GM18505 (cell line): ENCODE data around the gene RBPJL.
"Not testable (repeated sequence)": the region's sequence is repeated elsewhere in the genome, so short reads cannot be mapped to it uniquely, and the experiment has no call there.

Experiments used
- ATAC-seq: cut with Tn5 transposase; IDR thresholded peaks from one replicate; pipeline ENCODE4 v1.9.1; 2021; ENCODE audit not compliant: unreplicated experiment
- POLR2A ChIP-seq: IDR thresholded peaks from 4 replicates; pipeline ENCODE4 v1.6.1; 2011; ENCODE audit warnings: borderline replicate concordance; ENCODE audit not compliant: insufficient read depth, insufficient read length; ENCODE audit errors: extremely low read depth

The RBPJL gene

GRCh38 chr20:45345104-45345936 is 38.7 kb downstream of the RBPJL start:
- no peak for ATAC-seq
- TF ChIP-seq POLR2A: no peak

DNA sequence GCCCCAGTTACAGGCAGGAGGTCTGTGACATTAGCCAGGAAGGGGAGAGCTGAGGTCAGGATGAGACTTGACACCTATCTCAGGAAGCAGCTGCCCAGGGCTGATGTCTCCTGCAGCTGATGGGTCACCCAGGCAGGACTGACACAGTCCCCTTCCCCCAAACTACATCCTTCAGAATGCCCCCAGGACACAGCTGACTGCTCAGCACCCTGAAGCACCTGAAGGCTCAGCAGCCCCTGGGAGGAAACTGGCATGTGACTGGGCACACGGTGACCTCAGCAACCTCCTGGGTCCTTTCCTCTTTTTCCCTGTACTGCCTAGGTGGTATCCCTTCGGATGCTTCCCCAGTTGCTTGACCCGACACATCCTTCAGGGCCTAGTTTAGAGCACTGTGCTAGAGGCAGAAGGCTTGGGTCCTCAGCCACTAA is 39.7 kb downstream of the RBPJL start:
- no peak for ATAC-seq
- no peak for TF ChIP-seq POLR2A

- no peak for TF ChIP-seq POLR2A
- no peak for ATAC-seq
Observed at GRCh38 chr20:45346851-45347250, 40.2 kb downstream of the RBPJL start.

- no peak for ATAC-seq
Observed at GRCh38 chr20:45347297-45347935, 40.8 kb downstream of the RBPJL start.

DNA sequence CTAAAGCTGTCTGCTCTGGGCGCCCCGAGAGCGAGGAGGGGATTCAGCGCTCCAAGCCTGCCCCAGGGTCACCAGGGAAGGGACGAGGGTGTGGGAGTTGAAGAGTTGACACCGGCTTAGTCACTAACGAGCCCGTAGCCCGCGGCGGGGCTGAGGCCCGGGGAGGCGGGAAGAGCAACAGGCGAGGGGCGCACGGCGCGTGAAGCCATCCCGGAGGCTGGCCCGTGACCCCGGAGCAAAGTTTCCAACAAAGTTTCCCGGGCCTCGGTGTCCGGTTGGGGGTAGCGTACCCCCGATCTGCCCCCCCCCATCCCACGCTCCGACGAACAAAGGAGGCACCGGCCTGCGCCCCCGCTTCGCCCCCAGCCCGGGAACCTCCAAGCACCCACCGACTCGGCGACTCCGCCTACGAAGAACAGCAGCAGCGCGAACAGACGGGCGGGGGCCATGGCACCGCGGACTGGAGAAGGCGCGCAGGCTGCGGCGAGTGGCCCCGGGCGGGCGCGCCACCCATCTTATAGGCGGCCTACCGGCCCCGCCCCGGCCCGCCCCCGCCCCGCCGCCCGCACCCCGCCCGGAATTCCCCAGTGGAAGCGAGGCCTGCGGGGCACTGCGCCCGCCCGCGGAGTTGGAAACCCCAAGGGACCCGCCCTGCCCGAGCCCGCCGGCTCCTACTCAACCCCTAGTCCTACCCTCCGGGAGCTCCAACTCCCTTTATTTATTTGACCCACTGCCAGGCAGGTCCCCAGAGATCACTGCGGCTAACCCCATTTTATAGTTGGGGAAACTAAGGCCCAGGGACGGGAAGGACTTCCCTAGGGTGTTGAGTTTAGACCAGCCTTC is 41.5 kb downstream of the RBPJL start, which contains the start of gene SDC4:
Gene SDC4 (minus strand): TSS at position 489 of the 843 bp plus-strand sequence. CDS start 40 bp downstream, at position 449.
- TF ChIP-seq POLR2A: peak; percentile 66
- ATAC-seq: no peak

More at GRCh38 chr20:45347297-45347935, 40.8 kb downstream of the RBPJL start:
- TF ChIP-seq POLR2A: no peak

GRCh38 chr20:45350217-45350616 is 43.6 kb downstream of the RBPJL start:
- no peak for ATAC-seq
- TF ChIP-seq POLR2A: no peak

DNA sequence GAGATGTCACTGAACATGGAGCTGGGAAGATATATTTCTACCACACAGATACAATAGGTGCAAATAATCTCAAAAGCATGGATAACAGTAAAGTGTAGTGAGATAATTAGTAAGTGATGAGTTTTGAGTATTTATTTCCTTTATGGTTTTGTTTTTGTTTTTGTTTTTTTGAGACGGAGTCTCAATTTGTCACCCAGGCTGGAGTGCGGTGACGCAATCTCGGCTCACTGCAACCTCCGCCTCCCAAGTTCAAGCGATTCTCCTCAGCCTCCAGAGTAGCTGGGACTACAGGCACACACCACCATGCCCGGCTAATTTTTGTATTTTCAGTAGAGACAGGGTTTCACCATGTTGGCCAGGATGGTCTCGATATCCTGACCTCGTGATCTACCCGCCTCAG is 44.2 kb downstream of the RBPJL start:
- ATAC-seq: not testable (repeated sequence)

DNA sequence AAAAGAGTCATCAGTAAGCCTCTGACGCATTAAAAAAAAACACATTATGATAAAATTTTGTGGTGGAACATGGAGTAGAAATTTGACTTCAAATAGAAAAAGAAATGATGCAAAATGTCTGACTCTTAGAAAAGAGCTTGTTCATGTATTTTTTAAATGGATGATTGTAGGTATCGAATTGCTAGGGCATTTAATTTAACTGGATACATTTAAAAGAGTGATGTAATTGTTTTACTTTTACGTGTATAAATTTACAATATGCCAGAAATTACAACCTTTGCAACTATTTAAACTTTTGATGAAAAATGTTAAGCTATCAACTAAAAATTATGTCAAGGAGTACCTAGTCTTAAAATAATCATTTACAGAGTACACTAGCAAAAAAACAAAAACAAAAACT is 46.1 kb downstream of the RBPJL start:
- no peak for ATAC-seq

DNA sequence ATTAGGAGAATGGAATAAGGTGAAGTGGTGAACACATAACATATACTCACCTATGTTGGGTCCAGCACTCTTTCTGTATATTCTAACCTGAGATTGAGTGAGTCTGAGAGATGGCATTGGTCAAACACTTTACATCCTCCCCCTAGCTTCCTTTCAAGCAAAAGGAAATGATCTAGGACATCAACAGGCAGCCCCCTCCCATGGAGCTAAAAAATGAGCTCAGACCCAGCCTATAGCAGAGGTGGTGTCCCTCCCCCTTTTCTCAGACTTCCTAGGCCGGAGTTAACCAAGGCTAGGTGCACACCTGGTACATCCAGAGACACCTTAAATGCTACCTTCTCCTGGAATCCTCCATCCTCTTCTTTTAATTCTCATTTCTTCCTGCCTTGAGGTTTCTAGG is 47.1 kb downstream of the RBPJL start:
- no peak for TF ChIP-seq POLR2A
- no peak for ATAC-seq

More for the DNA sequence above, 46.1 kb downstream of the RBPJL start:
- no peak for TF ChIP-seq POLR2A

GRCh38 chr20:45354423-45355208 is 48.0 kb downstream of the RBPJL start:
- TF ChIP-seq POLR2A: no peak
- ATAC-seq: no peak

DNA sequence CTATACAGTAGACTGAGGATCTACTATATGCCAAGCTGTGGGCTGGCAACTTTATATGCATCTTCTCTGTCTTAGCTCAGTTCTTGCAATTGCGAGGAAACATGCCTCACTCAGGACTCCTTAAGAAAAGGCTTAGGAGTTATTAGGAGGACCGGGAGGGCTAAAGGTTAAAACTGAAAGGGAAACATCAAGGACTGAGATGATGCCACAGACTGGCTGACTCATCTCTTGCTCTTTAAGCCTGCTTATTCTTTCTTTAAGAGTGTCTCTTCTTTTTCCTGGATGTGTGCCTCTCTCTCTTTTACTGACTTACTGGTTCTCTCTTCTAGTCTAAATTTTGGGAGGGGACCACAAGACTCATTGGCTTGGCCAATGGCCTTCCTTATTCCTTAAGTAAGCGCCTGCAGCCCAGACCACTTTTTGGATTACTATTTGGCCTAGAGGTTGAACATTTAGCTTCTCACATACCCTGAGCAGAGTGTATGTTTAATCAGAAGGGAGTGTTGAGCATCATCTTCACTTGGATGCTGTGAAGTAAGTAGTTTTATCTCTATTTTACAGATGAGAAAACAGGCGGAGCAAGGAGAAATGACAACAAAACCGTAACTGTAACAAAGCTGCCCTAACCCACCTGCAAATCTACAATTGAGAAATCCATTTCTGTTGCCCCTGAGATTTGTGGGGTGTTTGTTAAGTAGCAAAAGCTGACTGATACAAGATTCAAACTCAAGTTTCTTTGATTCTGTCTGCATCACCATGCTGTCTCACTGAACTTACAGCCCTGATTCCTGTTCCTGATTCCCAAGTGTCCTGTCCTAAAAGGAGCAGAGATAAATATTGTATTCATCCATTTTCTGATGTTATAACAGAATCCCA is 48.8 kb downstream of the RBPJL start:
- TF ChIP-seq POLR2A: no peak
- ATAC-seq: no peak
